Activated CD4-positive, alpha-beta T cell treated with anti-CD3 and anti-CD28 coated beads, Interleukin-10, Interleukin-2, amounts not matched to agents 100 ng/mL and 50 ng/mL, durations not matched to agents 16 hours and 8 hours (primary cell): ENCODE results near the gene FRMPD1.

Experiments
- DNase-seq: peaks from one replicate; pipeline ENCODE4 v3.0.0-alpha.2; 2020

The FRMPD1 gene

DNA sequence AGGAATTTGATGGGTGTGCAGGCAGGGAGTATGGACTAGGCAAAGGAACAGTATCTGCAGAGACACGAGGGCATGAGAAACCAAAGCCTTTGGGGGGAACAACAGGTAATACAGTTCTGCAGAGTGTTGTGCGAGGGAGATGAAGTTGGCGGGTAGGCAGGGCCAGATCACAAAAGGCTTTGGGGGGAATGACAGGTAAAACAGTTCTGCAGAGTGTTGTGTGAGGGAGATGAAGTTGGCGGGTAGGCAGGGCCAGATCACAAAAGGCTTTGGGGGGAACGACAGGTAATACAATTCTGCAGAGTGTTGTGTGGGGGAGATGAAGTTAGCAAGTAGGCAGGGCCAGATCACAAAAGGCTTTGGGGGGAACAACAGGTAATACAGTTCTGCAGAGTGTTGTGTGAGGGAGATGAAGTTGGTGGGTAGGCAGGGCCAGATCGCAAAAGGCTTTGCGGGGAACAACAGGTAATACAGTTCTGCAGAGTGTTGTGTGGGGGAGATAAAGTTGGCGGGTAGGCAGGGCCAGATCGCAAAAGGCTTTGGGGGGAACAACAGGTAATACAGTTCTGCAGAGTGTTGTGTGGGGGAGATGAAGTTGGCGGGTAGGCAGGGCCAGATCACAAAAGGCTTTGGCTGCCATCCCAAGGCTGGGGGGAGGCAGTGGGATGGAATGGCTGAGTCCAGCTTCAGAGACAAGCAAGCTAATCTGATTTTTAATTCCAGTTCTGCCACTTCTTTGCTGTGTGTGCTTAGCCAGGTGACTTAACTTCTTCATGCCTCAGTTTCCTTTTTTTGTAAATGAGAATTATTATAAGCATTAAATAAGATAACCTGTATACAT lies 33.0 kb downstream of the FRMPD1 start:
- DNase-seq: no peak

DNA sequence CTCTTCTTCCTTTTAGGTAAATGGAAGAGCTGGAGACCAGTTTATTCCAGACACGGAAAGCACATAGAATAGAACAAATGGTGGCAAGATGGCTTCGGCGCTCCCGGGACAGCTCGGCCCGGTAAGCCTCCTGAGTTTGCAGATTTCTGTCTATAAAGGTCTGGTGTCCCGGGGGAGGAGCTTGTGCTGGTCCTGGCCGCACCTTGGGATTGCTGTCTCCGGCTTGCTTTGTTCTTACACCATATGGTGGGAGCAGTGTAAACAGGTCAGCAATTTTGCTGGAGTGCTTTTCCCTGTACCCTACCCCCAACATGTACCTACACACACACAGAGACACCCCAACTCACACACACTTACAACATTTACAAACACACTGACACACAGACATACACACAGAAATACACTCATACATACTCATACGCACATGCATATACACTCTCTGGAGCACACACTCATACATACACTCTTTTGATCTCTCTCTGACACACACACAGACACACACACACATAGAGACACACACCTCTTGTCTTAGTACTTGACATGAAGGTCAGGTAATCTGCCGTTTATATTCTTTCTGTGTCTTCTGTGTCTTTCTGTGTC lies 42.0 kb downstream of the FRMPD1 start:
- DNase-seq: no peak

DNA sequence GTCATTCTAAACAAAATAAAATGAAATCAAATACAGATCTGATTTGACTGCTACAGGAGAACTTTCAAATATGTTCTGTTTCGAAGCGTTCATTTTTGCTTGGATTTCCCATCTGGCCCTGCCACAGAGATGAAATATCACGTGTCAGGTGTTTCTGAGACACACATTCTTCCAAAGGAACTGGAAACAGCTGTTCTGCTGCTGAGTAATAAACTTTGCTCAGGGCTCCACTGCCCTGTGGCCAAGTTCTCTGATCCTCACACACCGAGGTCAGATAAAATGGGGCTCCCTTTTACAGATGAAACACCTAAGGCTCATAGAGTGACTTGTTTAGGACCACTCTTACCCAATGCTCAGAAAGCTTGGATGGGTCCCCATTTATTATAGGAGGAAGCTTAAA lies 42.5 kb downstream of the FRMPD1 start:
- no peak for DNase-seq

DNA sequence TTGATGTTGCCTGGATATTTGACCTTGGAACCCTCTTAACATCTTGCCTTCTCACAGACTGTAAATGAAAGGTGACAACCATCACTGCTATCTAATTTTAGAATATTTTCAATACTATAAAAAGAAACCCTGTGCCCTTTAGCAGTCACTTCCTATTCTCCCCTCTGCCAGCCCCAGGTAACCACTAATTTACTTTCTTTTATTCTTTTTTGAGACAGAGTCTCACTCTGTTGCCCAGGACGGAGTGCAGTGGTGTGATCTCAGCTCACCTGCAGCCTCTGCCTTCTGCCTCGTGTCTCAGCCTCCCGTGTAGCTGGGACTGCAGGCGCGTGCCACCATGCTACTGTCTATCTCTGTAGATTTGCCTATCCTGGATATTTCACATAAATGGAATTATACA lies 43.6 kb downstream of the FRMPD1 start:
- no peak for DNase-seq

DNA sequence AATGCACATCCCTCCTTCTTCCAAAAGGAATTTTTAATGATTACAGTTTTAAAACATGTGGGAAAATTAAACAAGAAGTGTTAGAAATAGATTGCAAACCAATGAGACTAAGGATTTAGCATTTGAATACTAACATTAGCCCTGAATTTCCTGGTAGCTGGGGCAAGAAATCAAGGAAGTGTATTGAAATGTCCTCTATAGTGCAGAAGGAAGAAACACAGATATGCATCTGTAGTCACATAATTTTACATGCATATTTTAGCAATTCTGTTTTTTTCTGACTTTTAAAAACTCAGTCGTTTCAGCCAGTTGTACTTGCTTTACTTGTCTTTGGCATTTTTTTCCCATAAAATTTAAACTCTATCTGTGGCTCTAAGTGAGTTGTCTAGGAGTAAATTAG lies 45.8 kb downstream of the FRMPD1 start:
- DNase-seq: no peak

DNA sequence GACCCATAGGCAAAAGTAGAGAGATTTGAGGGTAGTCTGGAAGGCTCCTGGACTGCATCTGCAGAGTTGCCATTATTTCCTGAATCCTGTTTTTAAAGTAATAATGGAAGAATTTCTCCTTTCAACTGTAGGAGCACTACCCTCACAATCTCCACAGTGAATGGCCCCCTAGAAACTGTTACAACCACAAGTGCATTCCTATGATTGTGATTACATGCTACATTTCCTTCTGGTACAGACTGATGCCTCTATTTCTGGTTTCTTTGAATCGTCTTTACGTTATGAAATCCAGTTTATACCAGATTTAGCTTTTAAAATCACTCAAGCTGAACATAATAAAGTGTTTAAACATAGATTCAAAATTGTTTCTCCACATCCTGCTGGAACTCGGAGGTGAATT lies 49.4 kb downstream of the FRMPD1 start:
- no peak for DNase-seq

DNA sequence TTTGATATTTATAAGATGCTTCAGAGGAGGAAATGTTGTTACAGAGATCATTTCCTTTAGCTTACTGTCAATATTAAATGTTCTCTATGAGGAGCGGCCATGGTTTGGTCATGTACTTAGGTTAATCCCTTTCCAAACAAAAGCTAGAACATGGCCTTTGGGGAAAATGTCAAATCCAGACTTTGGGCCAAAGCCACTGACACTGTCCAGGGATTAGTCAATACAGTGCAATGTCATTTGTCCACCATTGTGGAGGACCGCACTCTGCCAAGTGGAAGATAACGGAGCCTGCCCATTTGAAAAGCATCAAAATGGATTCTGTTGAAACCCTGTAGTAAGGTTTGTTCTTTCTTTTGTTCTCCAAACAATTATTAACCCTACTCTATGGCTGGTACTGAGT lies 50.1 kb downstream of the FRMPD1 start:
- no peak for DNase-seq

DNA sequence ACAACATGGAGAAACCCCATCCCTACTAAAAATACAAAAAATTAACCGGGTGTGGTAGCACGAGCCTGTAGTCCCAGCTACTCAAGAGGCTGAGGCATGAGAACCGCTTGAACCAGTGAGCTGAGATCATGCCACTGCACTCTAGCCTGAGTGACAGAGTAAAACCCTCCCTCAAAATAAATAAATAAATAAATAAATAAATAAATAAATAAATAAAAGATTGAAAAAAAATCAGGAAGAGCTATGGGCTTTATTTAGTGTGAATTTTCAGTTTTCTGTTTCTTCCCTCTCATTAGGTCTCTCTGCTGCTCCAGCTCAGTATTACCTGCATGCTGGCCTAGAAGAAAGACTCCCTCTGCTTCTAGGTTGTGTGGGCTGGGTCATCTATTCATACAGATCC lies 55.0 kb downstream of the FRMPD1 start:
- no peak for DNase-seq

DNA sequence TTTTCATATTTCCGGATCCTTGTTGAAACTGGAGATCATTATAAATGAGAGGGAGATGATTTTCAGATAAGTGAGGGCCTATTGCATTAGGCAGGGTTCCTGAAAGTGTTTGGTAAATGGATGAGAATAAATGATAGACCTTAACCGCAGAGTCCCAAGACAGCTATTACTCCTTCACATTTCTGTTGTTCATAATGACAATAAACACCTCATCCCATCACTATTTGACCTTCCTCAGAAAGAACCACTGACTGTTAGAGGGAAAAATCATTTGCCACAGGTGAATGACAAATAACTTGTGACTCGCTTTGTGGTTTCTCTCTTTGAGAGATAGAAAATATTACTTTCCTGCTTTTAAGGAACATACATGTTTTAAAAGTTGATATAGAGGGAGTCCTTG lies 55.5 kb downstream of the FRMPD1 start:
- DNase-seq: peak; percentile 31

DNA sequence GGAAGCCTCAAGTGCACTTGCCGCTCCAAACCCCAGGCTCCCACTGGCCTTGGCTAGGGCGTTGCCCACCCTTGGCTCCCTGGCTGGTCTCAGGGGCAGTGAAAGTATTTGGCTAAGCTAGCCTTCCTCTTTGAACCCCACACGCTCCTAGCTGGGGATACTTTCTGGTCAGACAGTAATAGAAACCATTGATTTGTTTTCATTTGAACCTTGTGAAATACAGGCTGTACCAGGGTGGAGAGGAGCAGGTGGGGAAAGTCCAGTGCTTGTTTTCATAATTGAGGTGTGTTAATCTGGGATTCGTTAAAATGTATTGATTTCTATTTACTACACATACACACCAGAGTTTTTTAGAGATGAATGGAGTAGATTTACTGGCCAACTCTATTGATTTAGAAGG lies 57.0 kb downstream of the FRMPD1 start:
- DNase-seq: no peak

DNA sequence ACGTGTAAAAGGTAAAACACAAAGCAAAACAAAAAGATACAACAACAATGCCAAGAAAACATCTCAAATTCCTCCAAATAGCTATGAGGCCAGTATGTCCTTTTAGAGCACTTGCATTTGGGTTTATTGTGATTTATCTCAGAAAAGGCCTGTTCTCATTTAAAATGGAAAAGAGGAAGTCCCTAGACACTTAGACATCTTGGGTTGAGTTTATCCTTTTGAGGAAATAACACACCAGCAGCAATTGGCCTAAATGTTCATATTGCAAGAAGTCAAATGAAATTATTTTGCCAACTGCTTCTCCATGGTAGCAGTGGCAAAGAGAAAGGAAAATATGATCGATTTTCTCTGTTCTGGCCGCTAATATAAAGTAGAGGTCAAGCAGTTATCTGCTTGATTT lies 59.3 kb downstream of the FRMPD1 start:
- no peak for DNase-seq

DNA sequence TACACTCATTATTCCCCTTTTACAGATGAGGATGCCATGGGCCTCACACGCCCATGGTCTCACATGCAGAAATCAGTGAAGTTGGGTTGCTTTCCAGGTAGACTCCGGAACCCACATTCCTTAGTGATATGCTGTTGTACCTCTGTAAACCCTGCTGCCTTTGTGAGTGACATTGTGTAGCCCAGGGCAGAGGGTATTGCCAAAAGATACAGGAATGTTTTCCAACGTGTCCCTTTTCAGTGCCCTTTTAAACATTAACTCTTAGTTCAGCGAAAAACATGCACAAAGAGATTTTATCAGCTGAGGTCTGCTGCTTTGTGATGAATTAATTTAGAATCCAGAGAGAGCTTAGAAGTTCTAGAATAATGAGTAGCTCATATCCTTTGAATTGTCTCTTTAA lies 64.5 kb downstream of the FRMPD1 start:
- DNase-seq: no peak

DNA sequence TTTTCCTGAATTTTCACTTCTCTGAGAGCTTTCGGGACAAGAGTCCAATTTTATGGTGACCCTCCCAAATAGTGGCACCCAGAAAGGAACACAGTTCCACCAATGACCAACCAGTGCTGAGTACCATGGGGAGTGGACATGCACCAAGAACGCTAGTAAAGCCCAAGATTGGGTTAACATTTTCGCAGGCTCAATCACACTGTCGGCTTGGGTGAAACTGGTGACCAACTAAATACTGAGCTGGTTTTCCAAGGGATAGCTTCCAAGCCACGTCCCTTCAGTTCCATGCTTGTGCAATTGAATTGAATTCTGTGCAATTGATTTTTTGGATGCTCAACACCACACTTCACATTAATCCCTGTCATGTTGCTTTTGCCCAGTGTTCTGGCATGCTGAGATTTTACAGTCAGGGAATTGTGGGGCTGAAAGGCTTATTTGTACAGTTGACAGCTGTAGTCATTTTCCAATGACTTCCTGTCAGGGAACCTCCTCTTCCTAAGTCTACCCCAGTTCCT lies 65.3 kb downstream of the FRMPD1 start:
- DNase-seq: no peak

DNA sequence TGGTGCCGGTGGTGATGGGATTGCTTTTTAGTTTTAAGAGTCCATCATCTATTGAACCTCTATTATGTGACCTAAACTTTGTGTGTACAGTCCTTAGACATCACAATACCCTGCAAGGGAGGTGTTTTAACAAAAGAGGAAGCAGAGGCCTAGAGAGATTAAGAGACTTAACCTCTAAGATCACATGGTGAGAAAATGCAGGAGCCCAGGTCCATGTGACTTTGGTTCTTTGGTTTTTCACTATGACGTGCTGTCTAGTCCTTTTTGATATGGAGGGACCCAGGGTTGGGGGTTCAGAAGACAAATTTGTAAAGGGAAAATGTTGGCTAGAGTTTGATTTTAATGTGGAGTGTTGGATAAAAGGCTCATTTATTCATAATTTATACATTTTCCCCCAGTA lies 68.8 kb downstream of the FRMPD1 start:
- no peak for DNase-seq

DNA sequence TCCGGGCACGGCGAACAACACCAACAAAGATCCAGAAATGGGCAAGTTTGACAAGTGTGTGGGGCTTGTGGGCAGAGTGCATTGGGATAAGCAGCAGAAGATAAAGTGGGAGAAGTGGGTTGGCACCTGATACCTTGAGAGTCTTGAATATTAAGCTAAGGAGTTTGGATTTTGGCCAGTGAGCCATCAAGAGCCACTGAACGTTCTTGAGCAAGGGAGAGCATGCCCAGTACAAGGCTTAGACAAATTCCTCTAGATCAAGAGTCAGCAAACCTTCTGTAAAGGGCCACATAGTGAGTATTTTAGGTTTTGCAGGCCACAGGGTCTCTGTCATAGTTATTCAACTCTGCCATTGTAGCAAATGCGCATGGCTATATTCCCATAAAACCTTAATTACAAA lies 76.3 kb downstream of the FRMPD1 start:
- DNase-seq: no peak

DNA sequence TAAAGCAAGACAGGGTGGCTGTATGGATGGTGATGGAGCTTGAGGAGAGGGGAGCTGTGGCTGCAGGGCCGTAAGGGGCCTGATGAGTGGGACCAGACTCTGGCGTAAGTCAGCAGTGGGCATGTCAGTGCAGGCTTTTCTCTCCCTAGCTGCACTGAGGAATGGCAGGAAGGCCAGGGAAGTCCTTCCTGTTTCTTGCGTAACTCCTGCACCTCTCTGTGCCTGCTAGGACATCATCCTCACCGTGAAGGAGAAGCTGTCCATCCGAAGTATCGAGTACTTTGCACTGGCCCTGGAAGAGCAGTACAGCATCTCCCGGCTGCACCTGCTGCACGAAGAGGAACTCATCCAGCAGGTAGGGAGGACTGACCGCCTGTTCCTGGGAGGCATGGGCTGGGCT lies 78.7 kb downstream of the FRMPD1 start:
- no peak for DNase-seq

DNA sequence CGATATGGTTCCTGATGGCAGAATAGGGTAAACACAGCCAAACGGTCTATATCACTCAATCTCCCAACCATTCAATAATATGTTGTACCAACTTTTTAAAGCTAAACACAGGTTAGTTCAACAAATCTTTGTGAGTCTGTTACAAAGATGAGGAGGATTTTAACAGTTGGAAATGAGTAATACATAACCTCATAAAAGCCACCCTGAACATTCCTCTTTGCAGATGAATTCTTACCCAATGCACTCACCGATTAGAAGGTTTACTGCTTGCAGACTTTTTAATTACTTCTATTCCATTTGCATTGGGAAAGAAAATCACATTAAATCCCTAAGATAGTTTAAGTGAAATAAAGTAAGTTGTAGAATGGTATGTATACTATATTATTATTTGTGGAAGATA lies 79.5 kb downstream of the FRMPD1 start:
- DNase-seq: no peak

DNA sequence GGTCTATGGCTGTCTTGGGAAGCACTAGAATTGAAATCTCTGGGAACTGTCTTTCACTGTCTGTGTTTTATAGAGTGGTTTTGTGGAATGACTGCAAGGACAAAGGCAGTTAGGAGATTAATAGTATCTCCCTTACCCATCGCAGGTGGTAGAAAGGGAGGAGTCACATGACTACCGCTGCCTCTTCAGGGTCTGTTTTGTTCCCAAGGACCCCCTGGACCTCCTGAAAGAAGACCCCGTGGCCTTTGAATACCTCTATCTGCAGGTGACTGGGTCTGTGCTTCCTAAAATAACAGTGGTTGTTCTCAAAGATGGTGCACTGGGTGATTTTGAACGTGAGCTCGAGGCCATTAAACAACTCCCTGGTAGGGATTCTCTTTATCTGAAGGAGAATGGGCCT lies 80.1 kb downstream of the FRMPD1 start:
- no peak for DNase-seq

DNA sequence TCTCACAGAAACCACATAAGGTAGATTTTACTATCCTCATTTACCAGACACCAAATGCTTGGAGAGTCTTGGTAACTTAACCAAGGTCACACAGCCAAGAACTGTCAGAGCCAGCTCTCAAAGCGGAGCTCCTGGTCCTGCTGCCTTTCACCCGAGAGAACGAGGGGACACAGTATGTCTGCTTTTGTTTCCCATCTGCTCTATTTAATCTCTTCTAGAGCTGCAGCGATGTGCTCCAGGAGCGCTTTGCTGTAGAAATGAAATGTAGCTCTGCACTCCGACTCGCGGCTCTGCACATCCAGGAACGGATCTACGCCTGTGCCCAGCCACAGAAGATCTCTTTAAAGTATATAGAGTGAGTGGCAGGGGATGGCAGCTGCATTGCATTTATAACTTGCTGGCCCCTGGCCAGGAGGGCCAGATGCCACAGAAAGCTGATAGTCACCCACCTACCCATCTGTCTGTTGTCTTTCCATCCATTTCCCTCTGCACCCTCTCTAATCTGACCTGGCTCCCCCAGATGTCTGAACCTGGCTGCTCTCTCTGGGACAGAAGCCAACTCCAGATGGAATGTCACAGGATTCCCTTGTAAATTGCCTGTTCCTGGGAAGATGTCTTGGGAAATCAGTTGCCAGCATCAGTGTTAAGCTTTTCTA lies 81.5 kb downstream of the FRMPD1 start:
- DNase-seq: no peak

DNA sequence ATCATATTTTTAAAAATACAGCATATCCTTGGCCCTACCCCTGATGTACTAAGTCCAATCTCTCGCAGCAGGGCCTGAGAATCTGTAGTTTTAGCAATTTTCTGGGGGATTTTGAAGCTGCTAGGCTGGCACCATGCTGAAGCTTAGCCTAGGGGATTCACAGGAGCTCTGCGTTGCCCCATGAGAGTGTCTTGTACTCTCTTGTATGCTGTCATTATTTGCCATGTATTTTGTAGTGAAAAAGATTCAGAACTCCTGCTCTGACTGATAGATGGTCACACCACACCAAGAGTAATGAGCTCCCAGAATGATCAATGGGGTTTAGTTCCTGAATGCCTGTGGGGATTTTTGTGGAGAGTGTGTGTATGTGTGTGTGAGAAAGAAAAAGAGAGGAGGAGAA lies 82.2 kb downstream of the FRMPD1 start:
- DNase-seq: no peak

DNA sequence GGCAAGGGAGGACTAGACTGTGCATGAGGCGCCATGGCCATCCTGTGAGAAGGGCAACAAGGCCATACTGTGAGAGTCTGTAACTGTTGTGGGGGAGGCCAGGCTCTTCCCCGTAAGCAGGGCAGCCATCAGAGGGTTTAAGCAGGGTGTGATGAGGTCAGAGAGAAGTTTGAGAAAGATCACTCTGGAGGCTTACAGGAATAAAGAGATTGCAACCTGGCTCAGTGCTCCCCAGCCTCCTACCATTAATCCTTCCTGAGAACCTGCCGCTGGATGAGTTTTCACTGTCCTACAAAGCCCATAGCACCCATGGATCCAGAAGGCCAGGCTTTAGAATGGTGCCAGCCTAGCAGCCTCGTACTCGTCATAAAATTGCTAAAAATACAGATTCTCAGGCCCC lies 88.5 kb downstream of the FRMPD1 start:
- DNase-seq: no peak

DNA sequence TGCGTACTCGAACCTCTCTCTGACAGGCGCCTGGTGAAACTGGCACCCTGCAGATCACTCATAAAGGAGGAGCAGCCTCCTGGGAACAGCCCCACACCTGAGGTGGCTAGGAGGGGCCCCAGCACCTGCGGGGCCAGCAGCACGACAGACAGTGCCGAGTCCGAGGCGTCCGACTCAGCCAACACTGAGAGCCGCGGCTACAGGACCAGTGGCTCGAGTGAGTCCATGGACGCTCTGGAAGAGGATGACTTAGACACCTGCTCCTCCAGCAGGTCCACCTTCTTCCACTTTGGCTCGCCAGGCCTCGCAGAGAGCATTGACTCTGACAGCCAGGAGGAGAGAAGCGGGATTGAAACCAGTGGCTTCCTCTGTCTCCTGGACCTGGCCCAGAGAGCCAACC lies 89.4 kb downstream of the FRMPD1 start:
- DNase-seq: no peak

DNA sequence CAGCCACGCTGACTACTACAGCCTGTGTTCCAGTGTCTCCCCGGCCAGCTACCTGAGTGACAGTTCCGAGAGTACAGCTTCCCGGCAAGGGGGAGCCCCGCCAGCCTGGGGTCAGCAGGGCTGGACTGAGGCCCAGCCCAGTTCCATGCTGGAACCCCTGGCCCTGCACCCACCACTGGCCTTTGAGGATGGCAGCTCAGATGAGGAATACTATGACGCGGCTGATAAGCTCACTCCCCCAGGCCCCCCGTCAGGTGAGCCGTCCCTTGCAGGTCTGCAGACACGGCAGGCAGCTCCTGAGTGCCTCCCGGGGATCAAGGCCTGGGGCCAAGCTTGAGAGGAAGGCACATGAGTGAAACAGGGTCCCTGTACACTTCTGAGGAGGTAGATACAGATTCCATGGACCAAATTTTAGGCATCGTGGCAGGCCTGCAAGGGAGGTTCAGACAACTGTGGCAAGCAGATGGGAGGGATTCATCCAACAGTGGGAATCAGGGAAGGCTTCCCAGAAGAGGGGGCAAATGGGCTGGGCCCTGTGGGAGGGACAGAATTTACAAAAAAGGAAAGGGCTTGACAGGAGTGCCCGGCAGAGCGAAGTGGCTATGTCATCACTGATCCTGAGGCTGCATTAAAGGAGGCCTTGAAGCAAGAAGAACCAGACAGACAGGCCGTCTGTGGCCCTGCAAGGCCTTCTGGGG lies 90.0 kb downstream of the FRMPD1 start:
- no peak for DNase-seq

DNA sequence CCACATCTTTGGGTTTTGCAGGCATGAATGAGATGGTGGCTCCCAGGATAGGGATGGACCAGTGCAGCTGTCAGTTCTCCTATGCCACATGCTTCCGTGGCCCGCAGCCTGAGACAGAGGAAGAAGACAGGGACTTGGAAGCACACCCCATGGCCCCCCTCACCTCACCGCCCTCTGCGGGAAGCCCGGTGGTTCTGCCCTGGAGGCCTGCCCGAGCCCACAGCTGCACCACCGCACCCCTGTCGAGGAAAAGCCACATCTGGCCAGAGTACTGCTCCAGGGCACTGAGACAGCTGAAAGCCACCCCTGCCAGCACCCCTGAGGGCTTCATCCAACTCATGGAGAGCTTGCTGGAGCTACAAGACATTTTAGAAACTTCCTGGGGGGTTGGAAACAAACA lies 95.2 kb downstream of the FRMPD1 start:
- no peak for DNase-seq
